HG02642 (cell line): ENCODE data around the gene ZNF282.
"Not testable (repeated sequence)": the region's sequence is repeated elsewhere in the genome, so short reads cannot be mapped to it uniquely, and the experiment has no call there.

Source experiments
- ATAC-seq: cut with Tn5 transposase; IDR thresholded peaks from one replicate; pipeline ENCODE4 v1.9.1; 2021; ENCODE audit warnings: mild to moderate bottlenecking; ENCODE audit not compliant: unreplicated experiment, poor library complexity

ZNF282 gene

DNA sequence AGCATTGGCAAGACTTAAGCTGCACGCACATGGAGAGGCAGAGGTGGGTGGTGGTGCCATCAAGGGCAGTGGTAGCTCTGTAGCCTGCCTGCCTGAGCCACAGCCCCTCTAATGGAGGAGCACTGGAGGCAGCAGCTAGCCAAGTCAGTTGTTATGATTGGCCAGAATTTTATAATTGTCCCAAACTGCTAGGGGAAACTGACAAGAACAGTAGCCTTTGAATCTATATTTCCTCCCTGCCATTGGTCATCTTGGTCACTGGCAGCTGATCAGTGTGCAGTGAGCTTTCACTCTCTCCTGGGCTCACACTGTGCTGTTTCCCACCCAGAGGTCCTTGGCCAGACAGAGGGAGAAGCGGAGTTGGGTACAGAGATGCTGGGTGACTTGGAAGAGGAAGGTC, 57.0 kb downstream of the ZNF282 start:
- no peak for ATAC-seq

DNA sequence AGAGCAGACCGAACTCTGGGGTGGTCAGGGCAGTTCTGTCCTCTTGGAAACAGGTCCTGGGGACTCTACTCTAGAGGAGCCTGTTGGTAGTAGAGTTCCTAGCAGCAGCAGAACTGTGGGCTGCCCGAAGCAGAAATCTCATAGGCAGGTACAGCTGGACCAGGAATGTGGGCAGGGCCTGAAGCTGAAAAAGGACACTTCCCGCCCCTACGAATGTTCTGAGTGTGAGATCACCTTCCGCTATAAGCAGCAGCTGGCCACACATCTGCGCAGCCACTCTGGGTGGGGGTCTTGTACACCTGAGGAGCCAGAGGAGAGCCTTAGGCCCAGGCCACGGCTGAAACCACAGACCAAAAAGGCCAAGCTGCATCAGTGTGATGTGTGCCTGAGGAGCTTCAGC, 58.3 kb downstream of the ZNF282 start:
- no peak for ATAC-seq

DNA sequence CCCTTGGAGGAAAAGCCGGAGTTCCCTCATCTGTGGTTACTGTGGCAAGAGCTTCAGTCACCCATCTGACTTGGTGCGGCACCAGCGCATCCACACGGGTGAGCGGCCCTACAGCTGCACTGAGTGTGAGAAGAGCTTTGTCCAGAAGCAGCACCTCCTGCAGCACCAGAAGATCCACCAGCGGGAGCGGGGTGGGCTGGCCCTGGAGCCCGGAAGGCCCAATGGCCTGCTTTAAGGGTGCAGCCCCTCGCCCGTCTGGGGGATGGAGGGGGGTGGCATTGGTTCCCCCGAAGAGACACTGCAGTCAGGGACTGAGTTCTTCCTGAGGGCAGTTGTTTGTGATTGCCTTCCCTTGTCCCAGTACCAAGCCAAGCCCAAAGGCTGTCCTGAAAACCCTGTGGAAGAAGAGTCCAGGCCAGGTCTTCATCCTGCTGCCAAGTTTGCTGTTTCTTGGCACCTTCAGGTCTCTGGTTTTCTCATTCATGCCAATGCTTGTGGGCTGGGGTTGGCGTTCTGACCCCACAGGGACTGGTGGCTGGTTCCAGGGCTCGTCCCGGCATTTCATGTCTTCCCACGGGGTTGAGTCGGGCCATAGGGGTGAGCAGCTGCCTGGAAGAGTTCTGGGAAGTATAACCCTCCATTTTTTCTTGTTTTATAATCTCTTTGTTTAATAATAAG, 59.0 kb downstream of the ZNF282 start:
- ATAC-seq: no peak

DNA sequence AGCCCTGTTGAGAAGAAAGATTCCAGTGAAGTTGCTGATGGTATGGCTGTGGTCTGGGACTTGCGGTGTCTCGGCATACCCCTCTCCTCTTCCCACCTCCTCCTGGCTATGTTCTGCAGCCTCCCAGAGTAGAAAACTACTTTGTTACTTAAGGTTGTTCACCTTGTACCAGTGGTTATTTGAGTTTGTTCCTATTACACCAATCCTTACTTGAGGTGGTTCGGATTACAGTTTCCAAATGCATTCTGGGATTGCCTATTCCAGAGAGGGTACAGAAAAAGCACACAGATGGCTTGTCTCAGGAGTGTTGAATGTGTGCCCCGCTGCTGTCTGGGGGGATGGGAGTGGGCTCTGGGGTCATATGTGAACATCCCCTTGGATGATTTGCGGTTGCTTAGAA, 59.8 kb downstream of the ZNF282 start:
- no peak for ATAC-seq

DNA sequence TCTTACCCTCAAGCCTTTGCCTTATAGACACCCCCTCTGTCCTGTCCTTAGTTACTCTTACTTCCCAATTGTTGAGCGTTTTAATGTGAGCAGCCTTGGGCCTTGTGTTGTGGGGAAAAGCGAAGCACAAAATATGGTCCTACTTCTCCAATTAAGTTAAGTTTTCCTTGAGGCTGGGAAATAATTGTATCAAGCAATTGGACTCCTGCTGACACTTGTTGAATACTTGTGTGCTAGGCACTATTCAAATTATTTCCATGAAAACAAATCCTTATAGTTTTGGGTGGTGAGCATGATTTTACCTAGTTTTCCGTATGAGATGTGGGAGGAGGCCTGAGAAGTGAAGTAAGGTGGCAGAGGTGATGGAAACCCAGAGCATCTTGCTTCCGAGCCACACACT, 61.2 kb downstream of the ZNF282 start:
- no peak for ATAC-seq

DNA sequence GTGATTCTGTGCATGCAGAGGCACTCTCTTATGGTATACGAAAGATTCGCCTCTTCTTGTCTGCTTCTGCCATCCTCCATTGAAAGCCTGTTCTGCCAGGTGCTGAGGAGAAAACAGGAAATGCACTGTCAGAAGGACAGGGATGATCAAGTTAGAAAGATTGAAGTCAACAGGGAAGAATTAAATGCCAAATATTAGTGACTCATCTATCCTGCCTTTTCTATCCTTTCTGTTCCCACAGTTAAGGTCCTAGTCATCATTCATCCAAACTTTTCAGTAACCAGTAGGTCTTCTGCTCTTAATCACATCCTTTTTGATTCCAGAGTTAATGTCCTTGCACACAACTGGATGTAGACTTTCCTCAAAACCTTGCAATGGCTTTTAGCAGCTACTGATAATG, 61.8 kb downstream of the ZNF282 start:
- no peak for ATAC-seq

DNA sequence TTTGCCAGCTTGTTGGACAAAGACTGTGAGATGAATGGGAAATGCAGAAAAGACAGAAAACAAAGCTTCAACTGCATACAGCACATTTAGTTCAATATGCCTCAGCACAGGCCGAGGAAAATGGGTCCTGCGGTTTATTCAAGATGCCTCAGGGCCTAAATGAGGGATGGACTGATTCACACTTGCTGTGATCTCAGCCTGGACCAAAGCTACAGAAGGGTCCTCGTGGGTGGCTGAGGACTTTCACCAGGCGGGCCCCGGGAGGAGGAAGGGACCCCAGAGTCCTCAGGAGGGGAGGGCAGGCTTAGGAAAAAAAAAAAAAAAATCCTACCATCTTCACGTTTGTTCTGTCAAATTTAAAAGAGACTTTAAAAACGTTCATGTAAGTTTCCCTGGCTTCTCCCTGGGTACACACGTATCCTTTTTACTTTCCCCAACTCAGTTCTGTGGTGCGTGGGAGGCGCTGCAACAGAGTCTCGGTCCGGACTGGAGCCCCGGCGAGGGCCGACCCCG, 66.0 kb downstream of the ZNF282 start:
- ATAC-seq: peak; percentile 8

DNA sequence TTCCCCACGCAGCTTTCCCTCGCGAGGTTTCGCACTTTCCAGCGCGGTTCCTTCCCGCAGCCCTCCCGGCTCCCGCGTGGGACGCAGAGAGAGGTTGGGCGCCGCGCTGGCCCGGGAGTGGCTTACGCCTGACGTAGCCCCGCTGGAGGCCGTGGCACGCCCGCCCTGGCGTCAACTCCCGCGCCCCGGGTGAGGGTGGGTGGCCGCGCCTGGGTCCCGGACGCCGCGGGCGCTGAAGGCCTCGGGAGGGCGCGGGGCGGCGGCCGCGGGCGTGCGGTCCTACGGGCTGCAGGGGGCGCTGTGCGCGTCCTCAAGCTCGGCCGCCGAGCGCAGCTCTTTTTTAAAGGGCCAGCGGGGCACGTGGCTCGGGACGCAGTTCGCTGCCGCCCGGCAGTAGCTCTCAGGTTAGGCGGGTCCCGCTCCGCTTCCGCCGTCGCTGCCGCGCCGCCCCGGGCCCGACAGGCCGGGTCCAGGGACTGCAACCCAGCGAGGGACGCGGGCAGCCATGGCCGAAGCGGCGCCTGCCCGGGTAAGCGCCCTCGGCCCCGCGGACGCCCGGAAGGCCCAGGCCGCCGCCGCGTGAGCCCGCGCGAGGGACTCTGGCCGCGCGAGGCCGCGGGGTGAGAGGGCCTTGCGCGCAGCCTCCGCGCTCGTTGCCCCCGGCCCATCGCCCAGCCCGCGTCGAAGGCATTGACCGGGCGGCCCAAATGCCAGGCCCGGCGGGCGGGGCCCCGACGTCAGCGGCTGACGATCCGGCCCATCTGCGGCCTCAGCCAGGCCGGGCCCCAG, 66.7 kb downstream of the ZNF282 start, which contains the start of gene ZNF783:
TSS of gene ZNF783 (plus strand) at position 368 of the 789 bp plus-strand sequence. CDS start at position 506, 138 bp downstream.
- ATAC-seq: peak; percentile 91

DNA sequence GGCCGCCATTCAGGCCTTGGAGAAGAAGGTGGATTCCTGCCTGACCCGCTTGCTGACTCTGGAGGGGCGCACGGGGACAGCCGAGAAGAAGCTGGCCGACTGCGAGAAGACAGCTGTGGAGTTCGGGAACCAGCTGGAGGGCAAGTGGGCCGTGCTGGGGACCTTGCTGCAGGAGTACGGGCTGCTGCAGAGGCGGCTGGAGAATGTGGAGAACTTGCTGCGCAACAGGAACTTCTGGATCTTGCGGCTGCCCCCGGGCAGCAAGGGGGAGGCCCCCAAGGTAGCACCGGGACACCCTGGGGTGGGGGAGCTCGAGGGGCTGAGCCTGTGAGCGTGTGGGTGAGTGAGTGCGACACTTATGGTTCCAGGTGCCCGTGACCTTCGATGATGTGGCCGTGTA, 71.1 kb downstream of the ZNF282 start:
- no peak for ATAC-seq

DNA sequence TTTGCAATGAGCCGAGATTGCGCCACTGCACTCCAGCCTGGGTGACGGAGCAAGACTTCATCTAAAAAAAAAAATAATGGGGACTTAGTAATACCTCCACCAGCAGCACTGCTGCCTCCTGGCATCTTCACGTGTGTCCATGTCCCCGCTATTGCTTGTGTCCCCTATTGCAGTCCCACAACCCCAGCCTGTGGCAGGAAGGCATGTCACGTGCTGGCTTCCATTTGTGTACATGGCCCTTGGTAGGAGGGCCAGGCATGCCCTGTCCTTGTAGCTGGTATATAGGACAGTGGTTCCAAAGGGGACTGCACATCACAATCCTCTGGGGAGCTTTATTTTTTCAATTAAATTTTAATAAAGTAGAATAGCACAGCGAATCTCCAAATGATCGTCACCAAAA, 72.4 kb downstream of the ZNF282 start:
- no peak for ATAC-seq

DNA sequence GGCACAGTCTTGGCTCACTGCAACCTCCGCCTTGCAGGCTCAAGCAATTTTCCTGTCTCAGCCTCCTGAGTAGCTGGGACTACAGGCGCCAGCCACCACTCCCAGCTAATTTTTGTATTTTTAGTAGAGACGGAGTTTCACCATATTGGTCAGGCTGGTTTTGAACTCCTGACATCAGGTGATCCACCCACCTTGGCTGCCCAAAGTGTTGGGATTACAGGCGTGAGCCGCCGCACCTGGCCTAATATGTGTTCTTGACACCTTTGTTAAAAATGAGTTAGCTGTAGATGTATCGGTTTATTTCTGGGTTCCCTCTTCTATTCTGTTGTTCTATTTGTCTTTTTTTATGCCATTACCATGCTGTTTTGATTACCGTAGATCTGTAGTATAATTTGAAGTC, 79.1 kb downstream of the ZNF282 start:
- ATAC-seq: not testable (repeated sequence)
